Measurements from ENCODE around the gene ISG20.

- TF ChIP-seq GATA2 (IDR thresholded peaks at IDR 0.05; ENCODE audit: low read depth, low read length) (no peak), GATA3 (IDR thresholded peaks at IDR 0.05; ENCODE audit: low read depth, low read length) (no peak)
These were observed 23.3 kb upstream of the ISG20 start for GRCh38 chr15:88615303-88616107.
